ENCODE results near the gene CCL23. TPM values are rescaled to one million over a fixed set of nuclear protein-coding genes. Genes with fewer than 3 reads are reported as not detected.

CCL23 gene
- polyA plus RNA-seq, 1 donor from 2014 or later, result not detected

DNA sequence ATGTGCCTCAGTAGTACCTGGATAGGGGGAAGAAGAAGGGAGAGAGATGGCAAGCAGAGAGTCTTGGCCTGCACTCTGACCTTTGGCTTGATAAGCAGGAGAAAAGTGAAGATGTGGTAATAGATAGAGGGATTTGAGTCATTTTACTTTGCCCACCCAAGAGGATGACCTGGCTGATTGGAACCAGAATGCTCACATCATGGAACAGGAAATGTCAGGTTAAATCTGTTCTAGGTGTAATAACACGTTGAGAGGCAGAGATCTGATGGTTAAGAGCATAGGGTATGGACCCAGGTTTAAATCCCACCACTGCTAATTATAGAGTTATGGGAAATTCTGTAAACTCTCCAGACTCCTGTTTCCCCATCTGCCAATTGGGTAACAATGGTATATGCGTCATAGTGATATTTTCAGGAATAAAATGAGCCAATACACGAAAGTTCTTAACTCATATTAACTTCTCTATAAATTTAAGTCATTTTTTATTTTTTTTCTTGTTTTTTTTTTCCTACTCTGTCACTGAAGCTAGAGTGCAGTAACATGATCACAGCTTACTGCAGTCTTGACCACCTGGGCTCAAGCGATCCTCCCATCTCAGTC is 38.2 kb upstream of the CCL23 start:
- H2AFZ ChIP-seq (ENCODE audit: low read depth, low read length), result no peak overlapping the region

DNA sequence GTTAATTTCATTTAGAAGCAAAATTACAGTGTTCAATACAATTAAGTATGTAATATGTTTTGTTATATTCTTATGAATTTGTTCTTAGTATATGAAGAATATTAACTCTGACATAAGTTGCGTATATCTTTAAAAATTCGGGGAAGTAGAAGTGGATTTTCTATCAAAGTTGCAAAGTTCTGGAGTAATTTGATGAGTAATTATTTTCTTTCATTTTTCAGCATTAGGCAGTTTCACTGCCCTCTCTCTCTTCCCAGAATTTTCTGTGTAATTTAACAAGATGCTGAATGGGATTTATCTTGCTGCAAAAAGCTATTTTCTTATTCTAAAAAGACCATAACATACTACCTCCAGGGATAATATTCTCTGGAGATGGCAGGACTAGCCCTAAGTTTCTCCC is 37.4 kb upstream of the CCL23 start:
- H4K20me1 ChIP-seq (ENCODE audit: insufficient read depth), result no peaks in the 10 kb centered on the region
- H3K4me3 ChIP-seq (ENCODE audit: low read length), result no peak overlapping the region
- H3K27ac ChIP-seq (ENCODE audit: low read length), result no peak overlapping the region
- no peaks in the 10 kb centered on the region for H3K79me2 ChIP-seq (replicated peaks; ENCODE audit: insufficient read depth, low read length)
- no peak overlapping the region for H2AFZ ChIP-seq (ENCODE audit: low read depth, low read length)
- TF ChIP-seq REST (IDR thresholded peaks at IDR 0.05; ENCODE audit: borderline replicate concordance) (no peak), RAD21 (conservative IDR thresholded peaks at IDR 0.05) (no peak), EP300 (conservative IDR thresholded peaks at IDR 0.05; ENCODE audit: poor library complexity, severe bottlenecking) (no peak), SMC3 (conservative IDR thresholded peaks at IDR 0.05; ENCODE audit: poor library complexity) (no peak), EZH2 (IDR thresholded peaks at IDR 0.05; ENCODE audit: borderline replicate concordance, insufficient read depth, low read length, poor library complexity, severe bottlenecking) (no peak), TAF1 (IDR thresholded peaks at IDR 0.05; ENCODE audit: low read depth) (no peak), POLR2AphosphoS5 (IDR thresholded peaks at IDR 0.05) (no peak), MXI1 (conservative IDR thresholded peaks at IDR 0.05; ENCODE audit: poor library complexity, severe bottlenecking) (no peak)
- TF ChIP-seq, protein P1, sequence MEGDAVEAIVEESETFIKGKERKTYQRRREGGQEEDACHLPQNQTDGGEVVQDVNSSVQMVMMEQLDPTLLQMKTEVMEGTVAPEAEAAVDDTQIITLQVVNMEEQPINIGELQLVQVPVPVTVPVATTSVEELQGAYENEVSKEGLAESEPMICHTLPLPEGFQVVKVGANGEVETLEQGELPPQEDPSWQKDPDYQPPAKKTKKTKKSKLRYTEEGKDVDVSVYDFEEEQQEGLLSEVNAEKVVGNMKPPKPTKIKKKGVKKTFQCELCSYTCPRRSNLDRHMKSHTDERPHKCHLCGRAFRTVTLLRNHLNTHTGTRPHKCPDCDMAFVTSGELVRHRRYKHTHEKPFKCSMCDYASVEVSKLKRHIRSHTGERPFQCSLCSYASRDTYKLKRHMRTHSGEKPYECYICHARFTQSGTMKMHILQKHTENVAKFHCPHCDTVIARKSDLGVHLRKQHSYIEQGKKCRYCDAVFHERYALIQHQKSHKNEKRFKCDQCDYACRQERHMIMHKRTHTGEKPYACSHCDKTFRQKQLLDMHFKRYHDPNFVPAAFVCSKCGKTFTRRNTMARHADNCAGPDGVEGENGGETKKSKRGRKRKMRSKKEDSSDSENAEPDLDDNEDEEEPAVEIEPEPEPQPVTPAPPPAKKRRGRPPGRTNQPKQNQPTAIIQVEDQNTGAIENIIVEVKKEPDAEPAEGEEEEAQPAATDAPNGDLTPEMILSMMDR (IDR thresholded peaks at IDR 0.05; ENCODE audit: poor library complexity, severe bottlenecking), result no peak
- no peak overlapping the region for H3K9ac ChIP-seq (ENCODE audit: low read length)
- H3K36me3 ChIP-seq (ENCODE audit: insufficient read depth, low read length), result no peaks in the 10 kb centered on the region
- no peak overlapping the region for H3K4me2 ChIP-seq (ENCODE audit: low read length)
- H3K9me3 ChIP-seq (ENCODE audit: low read length), result no peaks in the 10 kb centered on the region
- no peaks in the 10 kb centered on the region for H3K27me3 ChIP-seq (ENCODE audit: insufficient read depth, low read depth, low read length)
- no peaks in the 10 kb centered on the region for H3F3A ChIP-seq (ENCODE audit: insufficient read depth, low read length, poor library complexity, severe bottlenecking)
- H3K9me2 ChIP-seq (ENCODE audit: insufficient read depth, low read length), result no peaks in the 10 kb centered on the region

More for the DNA sequence above, 38.2 kb upstream of the CCL23 start:
- no peaks in the 10 kb centered on the region for H3K79me2 ChIP-seq (replicated peaks; ENCODE audit: insufficient read depth, low read length)
- H4K20me1 ChIP-seq (ENCODE audit: insufficient read depth), result no peaks in the 10 kb centered on the region
- H3K27me3 ChIP-seq (ENCODE audit: insufficient read depth, low read depth, low read length), result no peaks in the 10 kb centered on the region
- no peaks in the 10 kb centered on the region for H3K9me3 ChIP-seq (ENCODE audit: low read length)
- no peak overlapping the region for H3K9ac ChIP-seq (ENCODE audit: low read length)
- H3K4me2 ChIP-seq (ENCODE audit: low read length), result no peak overlapping the region
- H3K9me2 ChIP-seq (ENCODE audit: insufficient read depth, low read length), result no peaks in the 10 kb centered on the region
- H3K4me3 ChIP-seq (ENCODE audit: low read length), result no peak overlapping the region
- no peak overlapping the region for H3K27ac ChIP-seq (ENCODE audit: low read length)
- no peak for TF ChIP-seq MXI1 (conservative IDR thresholded peaks at IDR 0.05; ENCODE audit: poor library complexity, severe bottlenecking)
- no peaks in the 10 kb centered on the region for H3K36me3 ChIP-seq (ENCODE audit: insufficient read depth, low read length)
- H3F3A ChIP-seq (ENCODE audit: insufficient read depth, low read length, poor library complexity, severe bottlenecking), result no peaks in the 10 kb centered on the region

Measured in neural cell (in vitro differentiated cells).